Glutamatergic neuron (in vitro differentiated cells): Measurements from ENCODE around the gene MAGEB4. TPM values are rescaled to one million over a fixed set of nuclear protein-coding genes. Genes with fewer than 3 reads are reported as not detected.
"Not testable (repeated sequence)": the region's sequence is repeated elsewhere in the genome, so short reads cannot be mapped to it uniquely, and the experiment has no call there.

Experiments
- DNase-seq: peaks from one replicate; pipeline ENCODE4 v3.0.0; 2022
- H3K27ac Mint-ChIP-seq: one replicate; pipeline ENCODE4 v1.8.0; 2020; ENCODE audit warnings: mild to moderate bottlenecking, mixed read lengths, inconsistent platforms; ENCODE audit not compliant: unreplicated experiment
- H3K27me3 Mint-ChIP-seq: one replicate; pipeline ENCODE4 v1.8.0; 2020; ENCODE audit warnings: mild to moderate bottlenecking, moderate library complexity, mixed read lengths, inconsistent platforms; ENCODE audit not compliant: unreplicated experiment
- H3K36me3 Mint-ChIP-seq: one replicate; pipeline ENCODE4 v1.8.0; 2020; ENCODE audit warnings: mild to moderate bottlenecking, mixed read lengths, inconsistent platforms; ENCODE audit not compliant: unreplicated experiment
- H3K4me1 Mint-ChIP-seq: one replicate; pipeline ENCODE4 v1.8.0; 2020; ENCODE audit warnings: mild to moderate bottlenecking, low read depth, mixed read lengths, inconsistent platforms; ENCODE audit not compliant: unreplicated experiment
- H3K4me3 Mint-ChIP-seq: one replicate; pipeline ENCODE4 v1.8.0; 2020; ENCODE audit warnings: mild to moderate bottlenecking, mixed read lengths, inconsistent platforms; ENCODE audit not compliant: unreplicated experiment
- H3K9me3 Mint-ChIP-seq: one replicate; pipeline ENCODE4 v1.8.0; 2020; ENCODE audit warnings: mild to moderate bottlenecking, moderate library complexity, mixed read lengths, inconsistent platforms; ENCODE audit not compliant: unreplicated experiment
- CTCF ChIP-seq: fragments of 200-600 bp; sonication (generic); IDR thresholded peaks from one replicate; pipeline ENCODE4 v1.5.0; 2021; ENCODE audit not compliant: partially characterized antibody, unreplicated experiment
- long read RNA-seq: library from polyadenylated mRNA; unstranded; transcript quantifications from one replicate; pipeline ENCODE4 v2.0.0, GENCODE V29; 2020; ENCODE audit not compliant: unreplicated experiment
- total RNA-seq: library from RNA; stranded (reverse); fragmentation: NEBNext Ultra II Directional; extraction: Animal tissue kit (Norgen Biotek cat#: 25700); gene quantifications from one replicate; pipeline ENCODE4 v1.2.1, GENCODE V29; 2021; ENCODE audit not compliant: unreplicated experiment

The MAGEB4 gene
- not detected for total RNA-seq
- long read RNA-seq: 0 reads

DNA sequence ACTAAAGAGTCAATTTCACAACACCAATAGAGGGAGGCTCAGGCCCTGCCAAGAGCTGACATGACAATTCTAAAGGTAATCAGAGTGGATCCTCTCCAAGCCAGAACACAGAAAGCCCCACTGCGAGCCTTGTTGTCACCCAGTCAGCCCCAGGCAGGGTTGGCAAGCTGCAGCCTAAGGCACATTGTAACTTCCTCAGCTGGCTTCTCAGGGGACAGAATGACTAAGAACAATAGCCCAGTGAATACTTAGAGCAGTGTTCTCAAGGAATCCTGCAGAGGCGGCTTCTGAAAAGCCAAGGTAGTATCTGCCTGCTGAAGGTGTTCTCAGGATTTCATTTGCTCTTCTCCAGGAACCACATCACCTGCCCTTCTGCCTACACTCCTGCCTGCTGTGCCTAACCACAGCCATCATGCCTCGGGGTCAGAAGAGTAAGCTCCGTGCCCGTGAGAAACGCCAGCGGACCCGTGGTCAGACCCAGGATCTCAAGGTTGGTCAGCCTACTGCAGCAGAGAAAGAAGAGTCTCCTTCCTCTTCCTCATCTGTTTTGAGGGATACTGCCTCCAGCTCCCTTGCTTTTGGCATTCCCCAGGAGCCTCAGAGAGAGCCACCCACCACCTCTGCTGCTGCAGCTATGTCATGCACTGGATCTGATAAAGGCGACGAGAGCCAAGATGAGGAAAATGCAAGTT is at the start of gene MAGEB4:
Gene MAGEB4 (plus strand): TSS at position 277 of the 692 bp plus-strand sequence. CDS start 136 bp downstream, at position 413.
- Mint-ChIP-seq H3K4me3 (no peak within 1 kb of the TSS), H3K27me3 (no peaks in the 10 kb centered on the region), H3K36me3 (no peaks in the 10 kb centered on the region), H3K27ac (no peak within 1 kb of the TSS), H3K9me3 (no peaks in the 10 kb centered on the region), H3K4me1 (no peaks in the 10 kb centered on the region)
- no peak for TF ChIP-seq CTCF
- DNase-seq: no peak

DNA sequence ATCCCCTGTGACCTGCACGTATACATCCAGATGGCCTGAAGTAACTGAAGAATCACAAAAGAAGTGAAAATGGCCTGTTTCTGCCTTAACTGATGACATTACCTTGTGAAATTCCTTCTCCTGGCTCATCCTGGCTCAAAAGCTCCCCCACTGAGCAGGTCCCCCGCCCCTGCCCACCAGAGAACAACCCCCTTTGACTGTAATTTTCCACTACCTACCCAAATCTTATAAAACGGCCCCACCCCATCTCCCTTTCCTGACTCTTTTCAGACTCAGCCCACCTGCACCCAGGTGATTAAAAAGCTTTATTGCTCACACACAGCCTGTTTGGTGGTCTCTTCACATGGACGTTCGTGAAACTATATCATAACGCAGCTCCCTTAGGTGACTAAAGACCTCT is 47.9 kb upstream of the MAGEB4 start:
- DNase-seq, H3K9me3 Mint-ChIP-seq, H3K27me3 Mint-ChIP-seq: not testable (repeated sequence)

DNA sequence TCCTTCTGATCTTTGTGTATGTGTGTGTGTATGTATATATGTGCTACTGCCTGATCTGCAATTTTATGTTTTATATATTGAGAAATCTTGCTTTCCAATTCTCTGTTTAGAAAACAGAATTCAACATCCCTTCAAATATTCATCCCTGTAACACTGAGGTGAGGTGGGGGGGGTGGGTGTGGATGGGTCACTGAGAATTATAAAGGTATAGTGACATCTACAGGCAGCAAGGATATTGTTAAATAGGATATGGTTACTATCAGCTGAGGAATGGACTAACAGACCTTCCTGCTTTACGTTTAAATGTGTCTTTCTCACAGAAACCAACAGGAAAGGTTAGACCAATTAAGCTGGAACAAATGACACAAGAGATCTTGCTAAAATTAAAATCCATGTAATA is 45.5 kb upstream of the MAGEB4 start:
- no peak overlapping the region for H3K4me3 Mint-ChIP-seq
- no peak for DNase-seq
- no peaks in the 10 kb centered on the region for H3K27me3 Mint-ChIP-seq
- H3K27ac Mint-ChIP-seq: no peak overlapping the region
- no peaks in the 10 kb centered on the region for H3K9me3 Mint-ChIP-seq
- no peaks in the 10 kb centered on the region for H3K36me3 Mint-ChIP-seq
- H3K4me1 Mint-ChIP-seq: peaks cover 1% of the 10 kb centered on the region
- TF ChIP-seq CTCF: no peak

More for the DNA sequence above, 47.9 kb upstream of the MAGEB4 start:
- H3K4me1 Mint-ChIP-seq, H3K27ac Mint-ChIP-seq, H3K4me3 Mint-ChIP-seq, H3K36me3 Mint-ChIP-seq: not testable (repeated sequence)

GRCh38 chrX:30212172-30212571 is 29.6 kb upstream of the MAGEB4 start:
- Mint-ChIP-seq H3K27ac (no peak overlapping the region), H3K27me3 (peaks cover 3% of the 10 kb centered on the region), H3K9me3 (no peaks in the 10 kb centered on the region), H3K4me1 (no peaks in the 10 kb centered on the region), H3K36me3 (no peaks in the 10 kb centered on the region), H3K4me3 (no peak overlapping the region)
- DNase-seq: no peak
- TF ChIP-seq CTCF: no peak

- DNase-seq: no peak
- no peaks in the 10 kb centered on the region for H3K9me3 Mint-ChIP-seq
- H3K4me1 Mint-ChIP-seq: no peaks in the 10 kb centered on the region
- peaks cover 3% of the 10 kb centered on the region for H3K27me3 Mint-ChIP-seq
- no peak within 1 kb of the TSS for H3K27ac Mint-ChIP-seq
- no peak for TF ChIP-seq CTCF
- H3K36me3 Mint-ChIP-seq: no peaks in the 10 kb centered on the region
- no peak within 1 kb of the TSS for H3K4me3 Mint-ChIP-seq
Measured at GRCh38 chrX:30215357-30215843, 26.4 kb upstream of the MAGEB4 start, which contains the start of gene MAGEB2. Gene MAGEB2, plus strand, starts transcription at chrX:30215563. Its CDS starts 3,018 bp downstream, at chrX:30218581.
